A673 (cell line): Measurements from ENCODE around the gene DLG2.

Experiments used
- CTCF ChIP-seq: fragments of 300-800, 200-600 bp; sonication (generic); conservative IDR thresholded peaks from 2 replicates; pipeline ENCODE4 v1.5.1; 2017; ENCODE audit warnings: low read depth, mild to moderate bottlenecking, antibody characterized with exemption, low read length, moderate library complexity, mixed read lengths
- EZH2 ChIP-seq: fragments of 200-600 bp; sonication (generic); IDR thresholded peaks from 2 replicates; pipeline ENCODE4 v1.6.1; 2017; ENCODE audit warnings: borderline replicate concordance, low read depth, mild to moderate bottlenecking, mixed read lengths, antibody characterized with exemption, low read length; ENCODE audit not compliant: poor library complexity, severe bottlenecking

GRCh38 chr11:83720675-83721074 lies 1906.5 kb downstream of the DLG2 start:
- no peak for TF ChIP-seq CTCF
- no peak for TF ChIP-seq EZH2
